Sigmoid colon (tissue), 7 donors: ENCODE measurements around the gene FOXM1. TPM values are rescaled to one million over a fixed set of nuclear protein-coding genes. Genes with fewer than 3 reads are reported as not detected.

Experiments used
- DNase-seq: peaks from one replicate; pipeline ENCODE4 v3.0.0-alpha.2; 2019
- H3K27ac ChIP-seq, 4 donors: fragments of 200-600 bp; sonication (generic); one replicate each; pipeline ENCODE4 v1.5.1; 2016 to 2019; ENCODE audit warnings: mild to moderate bottlenecking in 1 of 4
- H3K27me3 ChIP-seq, 3 donors: fragments of 200-600 bp; sonication (generic); one replicate each; pipeline ENCODE4 v1.5.1; 2019; ENCODE audit warnings: mild to moderate bottlenecking in 1 of 3
- H3K36me3 ChIP-seq, 4 donors: fragments of 200-600 bp; sonication (generic); one replicate each; pipeline ENCODE4 v1.5.1; 2016 to 2019
- H3K4me1 ChIP-seq, 4 donors: fragments of 200-600 bp; sonication (generic); one replicate each; pipeline ENCODE4 v1.5.1; 2017 to 2019
- H3K4me3 ChIP-seq, 4 donors: fragments of 200-600 bp; sonication (generic); one replicate each; pipeline ENCODE4 v1.5.1; 2017 to 2019; ENCODE audit warnings: mild to moderate bottlenecking in 2 of 4, moderate library complexity in 1 of 4
- H3K9me3 ChIP-seq, 4 donors: fragments of 200-600 bp in 3 of 4; sonication (generic) in 3 of 4; one replicate each; pipeline versions ENCODE4 v1.5.1 to v1.6.1; 2013 to 2019
- CTCF ChIP-seq, 4 experiments: fragments of 450-650 bp in 3 of 4; fragments of 200-600 bp in 1 of 4; IDR thresholded peaks; one replicate each; pipeline ENCODE4 v1.5.1; 2016 to 2019; ENCODE audit warnings: antibody characterized with exemption in 4 of 4, mild to moderate bottlenecking in 3 of 4, moderate library complexity in 2 of 4
- EP300 ChIP-seq, 4 donors: sonication (generic); formaldehyde crosslinking; IDR thresholded peaks; one replicate each; pipeline ENCODE4 v1.6.1; 2017; ENCODE audit warnings: antibody characterized with exemption in 4 of 4
- POLR2A ChIP-seq, 2 donors: fragments of 450-650 bp; IDR thresholded peaks; one replicate each; pipeline ENCODE4 v1.6.1; 2016; ENCODE audit warnings: antibody characterized with exemption in 2 of 2, mild to moderate bottlenecking in 2 of 2, moderate library complexity in 2 of 2
- POLR2AphosphoS5 ChIP-seq, 4 donors: sonication (generic); formaldehyde crosslinking; IDR thresholded peaks; one replicate each; pipeline ENCODE4 v1.6.1; 2017; ENCODE audit warnings: antibody characterized with exemption in 4 of 4
- WGBS, 2 donors: extraction: QIAGEN DNeasy Blood & Tissue Kit; methylation state at CpG; one replicate each; pipeline ENCODE4 v1.1.7; 2013; 5-methylcytosine and 5-hydroxymethylcytosine counted together
- intact Hi-C: fragments of 100-400 bp; cut with DNase I; formaldehyde crosslinking; loops from one replicate; pipeline ENCODE4 v1.15.1; 2023
- polyA plus RNA-seq, 3 donors: library from polyadenylated mRNA; stranded (reverse); fragments of 200-250 nt; gene quantifications; one replicate each; pipeline ENCODE4 v1.2.3, GENCODE V29; 2013
- total RNA-seq, 4 donors: library from RNA; depleted of rRNA; stranded (reverse); fragments of >200 nt; gene quantifications; one replicate each; pipeline ENCODE4 v1.1.0, GENCODE V29; 2016
- donor health status: healthy with polysubstance abuse.
- donor health status: Bipolar disorder and iron deficiency.
- donor health status: healthy.

FOXM1 gene
- total RNA-seq (1 to 10 TPM in 2 of 4 donors, under 1 TPM in 1, not detected in 1; 0.36 to 2.5 (median 1.4) TPM), polyA plus RNA-seq (10 to 100 TPM in 1 of 3 donors, 1 to 10 TPM in 2; 2.4 to 34.9 (median 3.7) TPM)

GRCh38 chr12:2877047-2877952 is at the start of gene FOXM1, which contains the start of gene RHNO1:
FOXM1 (minus strand) TSS chr12:2877174; CDS start chr12:2874478, 2,696 bp downstream.
RHNO1 (plus strand) TSS chr12:2877223; CDS start chr12:2885367, 8,144 bp downstream.
- H3K27ac ChIP-seq: peak within 1 kb of the TSS; percentile 85 to 95 (median 92)
- H3K36me3 ChIP-seq: no peaks in the 10 kb centered on the region
- no peaks in the 10 kb centered on the region for H3K9me3 ChIP-seq
- intact Hi-C loops: no loop called here
- TF ChIP-seq CTCF (IDR thresholded peaks at IDR 0.05): peak in 1 of 4 experiments; percentile 15
- TF ChIP-seq POLR2A (IDR thresholded peaks at IDR 0.05): peak in 1 of 2 donors; percentile 19
- TF ChIP-seq EP300 (IDR thresholded peaks at IDR 0.05): no peak
- TF ChIP-seq POLR2AphosphoS5 (IDR thresholded peaks at IDR 0.05): peak; percentile 75 to 90 (median 86)
- whole genome bisulfite sequencing, 2 donors: 1% methylated on average over 70 of the region's 70 CpGs
- no peaks in the 10 kb centered on the region for H3K27me3 ChIP-seq
- H3K4me3 ChIP-seq: peak within 1 kb of the TSS; percentile 70 to 94 (median 85)
- peak; percentile 95 for DNase-seq
- H3K4me1 ChIP-seq: peaks cover 0 to 19% (median 17%) of the 10 kb centered on the region in 4 donors

- intact Hi-C loops: no loop called here
- Histone ChIP-seq H3K27me3 (no peaks in the 10 kb centered on the region), H3K4me3 (no peak overlapping the region), H3K4me1 (no peaks in the 10 kb centered on the region), H3K9me3 (no peaks in the 10 kb centered on the region), H3K36me3 (peaks cover 11 to 81% (median 42%) of the 10 kb centered on the region in 4 donors), H3K27ac (no peak overlapping the region)
- WGBS, 2 donors: 88 to 92% methylated on average over 6 of the region's 6 CpGs
- no peak for TF ChIP-seq EP300 (IDR thresholded peaks at IDR 0.05)
- no peak for TF ChIP-seq POLR2A (IDR thresholded peaks at IDR 0.05)
- TF ChIP-seq CTCF (IDR thresholded peaks at IDR 0.05): no peak
- no peak for TF ChIP-seq POLR2AphosphoS5 (IDR thresholded peaks at IDR 0.05)
- no peak for DNase-seq
Observed at GRCh38 chr12:2925322-2925995, 48.5 kb upstream of the FOXM1 start.

GRCh38 chr12:2924019-2924418 is 47.0 kb upstream of the FOXM1 start:
- DNase-seq: peak; percentile 25
- TF ChIP-seq CTCF (IDR thresholded peaks at IDR 0.05) (no peak), POLR2A (IDR thresholded peaks at IDR 0.05) (no peak), POLR2AphosphoS5 (IDR thresholded peaks at IDR 0.05) (no peak), EP300 (IDR thresholded peaks at IDR 0.05) (no peak)
- intact Hi-C loops: no loop called here
- H3K9me3 ChIP-seq: no peaks in the 10 kb centered on the region
- H3K36me3 ChIP-seq: peaks cover 11 to 85% (median 41%) of the 10 kb centered on the region in 4 donors
- H3K27me3 ChIP-seq: no peaks in the 10 kb centered on the region
- H3K4me1 ChIP-seq: no peaks in the 10 kb centered on the region
- no peak overlapping the region for H3K27ac ChIP-seq
- H3K4me3 ChIP-seq: no peak overlapping the region
- 94 to 95% methylated on average over 3 of the region's 3 CpGs for WGBS, 2 donors

- H3K27me3 ChIP-seq: no peaks in the 10 kb centered on the region
- H3K4me3 ChIP-seq: no peak overlapping the region
- no peaks in the 10 kb centered on the region for H3K9me3 ChIP-seq
- 98% methylated on average over 9 of the region's 9 CpGs for WGBS, 2 donors
- H3K4me1 ChIP-seq: no peaks in the 10 kb centered on the region
- H3K27ac ChIP-seq: no peak overlapping the region
- intact Hi-C loops: no loop called here
- TF ChIP-seq CTCF (IDR thresholded peaks at IDR 0.05) (no peak), EP300 (IDR thresholded peaks at IDR 0.05) (no peak), POLR2AphosphoS5 (IDR thresholded peaks at IDR 0.05) (no peak), POLR2A (IDR thresholded peaks at IDR 0.05) (no peak)
- peaks cover 11 to 87% (median 38%) of the 10 kb centered on the region in 4 donors for H3K36me3 ChIP-seq
- DNase-seq: no peak
Observed at GRCh38 chr12:2923057-2923456, 46.1 kb upstream of the FOXM1 start.
